HepG2 (cell line): ENCODE data around the gene TPST2. TPM values are rescaled to one million over a fixed set of nuclear protein-coding genes. Genes with fewer than 3 reads are reported as not detected.

Experiments used
- ATAC-seq: fragments of 200-7000 bp; cut with Tn5 transposase; 3 replicates; pipeline ENCODE4 v1.9.1; 2020; ENCODE audit warnings: mild to moderate bottlenecking, moderate library complexity
- BruUV-seq: library from RNA; stranded (reverse); fragments of 400-500 nt; replicated peaks from 2 replicates; lab custom pipeline; 2021; lab: Mats Ljungman, UMichigan
- CTCF ChIA-PET: fragments of 300-600 bp; formaldehyde crosslinking; extraction: SDS; loops from one replicate; lab custom pipeline; 2021; ENCODE audit warnings: low total read pairs, inconsistent platforms, low intra/inter-chr PET ratio; lab: Yijun Ruan, JAX
- POLR2A ChIA-PET: fragments of 350-600 bp; sonication (Branson Sonifier 250); formaldehyde crosslinking; loops from one replicate; lab custom pipeline; 2020; ENCODE audit warnings: antibody characterized with exemption, inconsistent platforms; lab: Yijun Ruan, JAX
- DNase-seq: peaks from one replicate; pipeline ENCODE4 v3.0.0-alpha.2; 2015; ENCODE audit warnings: low spot score
- FAIRE-seq: peaks from 3 replicates; lab custom pipeline; 2011; peaks lifted over from hg19 to GRCh38; lab: Jason Lieb, UNC
- H2AFZ ChIP-seq: one replicate; pipeline ENCODE4 v1.6.1; 2011; ENCODE audit warnings: low read length, inconsistent platforms
- H3K27ac ChIP-seq: fragments of 300-600 bp; 3 replicates; pipeline ENCODE4 v1.8.0; 2011; ENCODE audit warnings: mixed run types, mild to moderate bottlenecking, mixed read lengths, low read length, inconsistent platforms; ENCODE audit not compliant: insufficient read depth; ENCODE audit errors: extremely low read length
- H3K27me3 ChIP-seq, 2 experiments: fragments of 200-600 bp in 1 of 2; 2 replicates in 1 of 2; 3 replicates in 1 of 2; pipeline versions ENCODE4 v1.6.0 to v1.8.0; 2011; ENCODE audit warnings: low read length in 2 of 2, mild to moderate bottlenecking in 2 of 2, moderate library complexity in 2 of 2, inconsistent platforms in 1 of 2; ENCODE audit not compliant: insufficient read depth in 2 of 2, control insufficient read depth in 1 of 2
- H3K36me3 ChIP-seq, 2 experiments: fragments of 200-600 bp in 1 of 2; replicated peaks in 1 of 2; 2 replicates in 1 of 2; 3 replicates in 1 of 2; pipeline versions ENCODE4 v1.5.1 to v1.8.0; 2011; ENCODE audit warnings: low read length in 2 of 2, inconsistent platforms in 1 of 2; ENCODE audit not compliant: insufficient read depth in 2 of 2, control insufficient read depth in 1 of 2
- H3K4me1 ChIP-seq: 2 replicates; pipeline ENCODE4 v1.5.1; 2012; ENCODE audit warnings: low read length, inconsistent platforms; ENCODE audit not compliant: insufficient read depth
- H3K4me2 ChIP-seq: 2 replicates; pipeline ENCODE4 v1.6.0; 2011; ENCODE audit warnings: low read depth, low read length, inconsistent platforms
- H3K4me3 ChIP-seq, 3 experiments: fragments of 200-600 bp in 1 of 3; sonication (generic), shearing (Covaris generic) in 1 of 3; replicated peaks in 1 of 3; 2 replicates each; pipeline ENCODE4 v1.5.1; 2011 to 2016; ENCODE audit warnings: low read length in 3 of 3, inconsistent platforms in 2 of 3, low read depth in 2 of 3, mild to moderate bottlenecking in 2 of 3, control low read depth in 1 of 3, mixed read lengths in 1 of 3; ENCODE audit not compliant: insufficient read depth in 1 of 3
- H3K79me2 ChIP-seq: one replicate; pipeline ENCODE4 v1.6.1; 2011; ENCODE audit warnings: low read length, inconsistent platforms; ENCODE audit not compliant: insufficient read depth
- H3K9ac ChIP-seq: 2 replicates; pipeline ENCODE4 v1.6.0; 2011; ENCODE audit warnings: mild to moderate bottlenecking, low read depth, low read length, inconsistent platforms; ENCODE audit not compliant: insufficient read depth
- H3K9me3 ChIP-seq: 2 replicates; pipeline ENCODE4 v1.5.1; 2012; ENCODE audit warnings: mild to moderate bottlenecking, low read length
- H4K20me1 ChIP-seq: 2 replicates; pipeline ENCODE4 v1.6.0; 2011; ENCODE audit warnings: inconsistent platforms, mild to moderate bottlenecking, low read length, moderate library complexity; ENCODE audit not compliant: insufficient read depth
- GTF3A ChIP-seq: sonication (generic); formaldehyde crosslinking; conservative IDR thresholded peaks from 2 replicates; pipeline ENCODE4 v1.4.0; 2020; ENCODE audit warnings: mild to moderate bottlenecking, missing genetic modification reagents
- HES4 ChIP-seq: sonication (generic); formaldehyde crosslinking; IDR thresholded peaks from 2 replicates; pipeline ENCODE4 v1.9.0; 2021; ENCODE audit warnings: mild to moderate bottlenecking, missing genetic modification reagents, borderline replicate concordance
- NFATC3 ChIP-seq: sonication (generic); formaldehyde crosslinking; IDR thresholded peaks from 2 replicates; pipeline ENCODE4 v1.5.1; 2020; ENCODE audit warnings: mild to moderate bottlenecking, missing genetic modification reagents
- NFRKB ChIP-seq: fragments of 450-650 bp; IDR thresholded peaks from 2 replicates; pipeline ENCODE4 v1.6.1; 2017
- PHB2 ChIP-seq: fragments of 450-650 bp; IDR thresholded peaks from 2 replicates; pipeline ENCODE4 v1.6.1; 2018; ENCODE audit not compliant: partially characterized antibody
- ZBTB2 ChIP-seq: sonication (generic); formaldehyde crosslinking; IDR thresholded peaks from 2 replicates; pipeline ENCODE4 v1.8.0; 2022; ENCODE audit warnings: low read depth, missing genetic modification reagents
- ZNF205 ChIP-seq: IDR thresholded peaks from 2 replicates; pipeline ENCODE4 v1.6.1; 2018; ENCODE audit warnings: missing biosample characterization, missing genetic modification reagents
- ZNF737 ChIP-seq: sonication (generic); formaldehyde crosslinking; IDR thresholded peaks from 2 replicates; pipeline ENCODE4 v1.5.0; 2020; ENCODE audit warnings: missing genetic modification reagents, mild to moderate bottlenecking, borderline replicate concordance
- ZNF839 ChIP-seq: sonication (generic); formaldehyde crosslinking; IDR thresholded peaks from 2 replicates; pipeline ENCODE4 v1.4.0; 2020; ENCODE audit warnings: missing genetic modification reagents, mild to moderate bottlenecking, borderline replicate concordance
- WGBS: methylation state at CpG from one replicate; pipeline ENCODE4 v1.1.6; 2017; ENCODE audit warnings: low lambda C conversion rate; 5-methylcytosine and 5-hydroxymethylcytosine counted together
- in situ Hi-C: cut with HindIII; loops from 2 replicates; pipeline ENCODE4 v1.10.0; 2017; ENCODE audit warnings: low pct_unique_long_range_greater_than_20kb; ENCODE audit not compliant: extremely low pct_ligation_motif_present
- intact Hi-C: fragments of 100-400 bp; cut with micrococcal nuclease; formaldehyde crosslinking; loops from one replicate; pipeline ENCODE4 v1.10.0; 2022; ENCODE audit not compliant: unreplicated experiment
- polyA plus RNA-seq, 8 experiments: library from polyadenylated mRNA; depleted of rRNA in 3 of 8; stranded (reverse) in 7 of 8; unstranded in 1 of 8; fragments of >200 nt; fragmentation: Illumina TruSeq in 4 of 8; extraction: Trizol in 4 of 8; gene quantifications; 2 replicates each; pipeline versions ENCODE4 v1.2.1 to v1.2.3, GENCODE V29; 2011 to 2016; ENCODE audit warnings: low read depth in 4 of 8, missing spikeins in 1 of 8, mixed read lengths in 1 of 8; ENCODE audit not compliant: insufficient read depth in 1 of 8
- total RNA-seq, 5 experiments: library from RNA; depleted of rRNA; stranded (reverse); fragments of >200 nt; fragmentation: Illumina TruSeq; extraction: Trizol; gene quantifications; 2 replicates each; pipeline ENCODE4 v1.2.3, GENCODE V29; 2016; ENCODE audit warnings: low read depth in 1 of 5

TPST2 gene
- total and polyA plus RNA-seq, 2 of the 13 experiments (the other 11 are each of a cell fraction or from before 2014, with no cell fraction given): 15.2 to 23.8 TPM

GRCh38 chr22:26586556-26587325, 3.2 kb downstream of the TPST2 start:
- FAIRE-seq (no peak), ATAC-seq (no peak), DNase-seq (no peak)
- intact Hi-C loops: no loop called here
- Histone ChIP-seq H4K20me1 (no peaks in the 10 kb centered on the region), H3K79me2 (peaks cover 10% of the 10 kb centered on the region), H3K27ac (no peak overlapping the region), H3K9me3 (no peaks in the 10 kb centered on the region), H2AFZ (no peak overlapping the region), H3K4me2 (no peak overlapping the region), H3K4me1 (peaks cover 25% of the 10 kb centered on the region)
- BruUV-seq: no TSS peak
- POLR2A ChIA-PET: interaction anchor here (1.2 kb wide), 1 partner anchor 103 kb away, joined by 3 read pairs; the partner anchor contains the start of genes HPS4 and SRRD
- WGBS: 92% methylated on average over 9 of the region's 11 CpGs
- in situ Hi-C loops: no loop called here
- TF ChIP-seq ZBTB2 (CRISPR knock-in tag): no peak
- no peak for TF ChIP-seq ZNF737 (CRISPR knock-in tag)
- no peak for TF ChIP-seq GTF3A (CRISPR knock-in tag)
- TF ChIP-seq ZNF839 (CRISPR knock-in tag): no peak
- no peak for TF ChIP-seq PHB2
- TF ChIP-seq ZNF205 (CRISPR knock-in tag): no peak
- TF ChIP-seq NFRKB: no peak
- TF ChIP-seq HES4 (CRISPR knock-in tag): no peak
- no peak for TF ChIP-seq NFATC3
- TF ChIP-seq, all 625 proteins: peak for 0
- no peak overlapping the region for H3K4me3 ChIP-seq
- no peaks in the 10 kb centered on the region; a peak in 1 of 5 replicates for H3K27me3 ChIP-seq
- H3K9ac ChIP-seq: no peak overlapping the region
- CTCF ChIA-PET: no interaction called here
- H3K36me3 ChIP-seq: 0 out of 5 replicates have a peak, but pooled peaks cover 0 to 4% of the 10 kb centered on the region in 2 experiments
